K562 (cell line): ENCODE results near the gene GINS1. TPM values are rescaled to one million over a fixed set of nuclear protein-coding genes. Genes with fewer than 3 reads are reported as not detected.

Experiments
- ATAC-seq: fragments of 200-7000 bp; cut with Tn5 transposase; 3 replicates; pipeline ENCODE4 v1.9.1; 2020; ENCODE audit warnings: moderate library complexity
- BruUV-seq: library from RNA; stranded (reverse); fragments of 400-500 nt; replicated peaks from 2 replicates; lab custom pipeline; 2021; lab: Mats Ljungman, UMichigan
- CTCF ChIA-PET: fragments of 300-600 bp; formaldehyde crosslinking; extraction: SDS; loops from one replicate; lab custom pipeline; 2021; ENCODE audit warnings: low intra/inter-chr PET ratio; lab: Yijun Ruan, JAX
- POLR2A ChIA-PET: fragments of 300-600, 350-650 bp; sonication (Branson Sonifier 250); formaldehyde crosslinking; extraction: SDS; loops from one replicate; lab custom pipeline; 2021; ENCODE audit warnings: antibody characterized with exemption, inconsistent platforms; lab: Yijun Ruan, JAX
- DNase-seq, 4 experiments: peaks; one replicate each; pipeline versions ENCODE4 v3.0.0 to v3.0.0-alpha.2; 2011 to 2018; ENCODE audit warnings: low spot score in 3 of 4, mixed read lengths in 3 of 4; ENCODE audit errors: extremely low read depth in 1 of 4
- FAIRE-seq: peaks from 2 replicates; lab custom pipeline; 2011; peaks lifted over from hg19 to GRCh38; lab: Jason Lieb, UNC
- H2AFZ ChIP-seq: 2 replicates; pipeline ENCODE4 v1.6.0; 2011; ENCODE audit warnings: low read depth, low read length, control low read depth, inconsistent platforms
- H3K27ac ChIP-seq: fragments of 200-600 bp; 3 replicates; pipeline ENCODE4 v1.8.0; 2011; ENCODE audit warnings: low read depth, mild to moderate bottlenecking, control low read depth, inconsistent platforms, low read length, moderate library complexity, mixed read lengths; ENCODE audit errors: extremely low read depth
- H3K27me3 ChIP-seq, 2 experiments: fragments of 300-600 bp in 1 of 2; 2 replicates in 1 of 2; 3 replicates in 1 of 2; pipeline versions ENCODE4 v1.6.0 to v1.8.0; 2011; ENCODE audit warnings: inconsistent platforms in 2 of 2, low read length in 2 of 2, mild to moderate bottlenecking in 1 of 2, mixed read lengths in 1 of 2, moderate library complexity in 1 of 2; ENCODE audit not compliant: control insufficient read depth in 2 of 2, insufficient read depth in 2 of 2
- H3K36me3 ChIP-seq: fragments of 300-600 bp; 3 replicates; pipeline ENCODE4 v1.8.0; 2011; ENCODE audit warnings: mild to moderate bottlenecking, low read length, inconsistent platforms; ENCODE audit not compliant: control insufficient read depth, insufficient read depth
- H3K4me1 ChIP-seq, 2 experiments: fragments of 200-600 bp in 1 of 2; replicated peaks in 1 of 2; 2 replicates in 1 of 2; 3 replicates in 1 of 2; pipeline versions ENCODE4 v1.5.1 to v1.8.0; 2011; ENCODE audit warnings: inconsistent platforms in 2 of 2, low read length in 2 of 2, mild to moderate bottlenecking in 1 of 2, mixed read lengths in 1 of 2, moderate library complexity in 1 of 2; ENCODE audit not compliant: control insufficient read depth in 2 of 2, insufficient read depth in 2 of 2
- H3K4me2 ChIP-seq: 2 replicates; pipeline ENCODE4 v1.6.1; 2011; ENCODE audit warnings: low read length, control low read depth, inconsistent platforms, mixed read lengths; ENCODE audit not compliant: insufficient read depth
- H3K4me3 ChIP-seq: fragments of 200-600 bp; sonication (generic), shearing (Covaris generic); 2 replicates; pipeline ENCODE4 v1.5.1; 2016; ENCODE audit warnings: control low read depth, inconsistent platforms
- H3K79me2 ChIP-seq: fragments of 200-600 bp; 3 replicates; pipeline ENCODE4 v1.8.0; 2011; ENCODE audit warnings: low read length, inconsistent platforms; ENCODE audit not compliant: control insufficient read depth, insufficient read depth
- H3K9ac ChIP-seq, 2 experiments: 2 replicates each; pipeline versions ENCODE4 v1.6.0 to v1.6.1; 2011; ENCODE audit warnings: low read depth in 2 of 2, low read length in 2 of 2, control low read depth in 1 of 2, inconsistent platforms in 1 of 2, mild to moderate bottlenecking in 1 of 2, mixed read lengths in 1 of 2; ENCODE audit not compliant: insufficient read depth in 1 of 2
- H3K9me1 ChIP-seq: one replicate; pipeline ENCODE4 v1.6.0; 2011; ENCODE audit warnings: inconsistent platforms, mild to moderate bottlenecking, low read length, moderate library complexity; ENCODE audit not compliant: control insufficient read depth, insufficient read depth
- H3K9me3 ChIP-seq: replicated peaks from 2 replicates; pipeline ENCODE4 v1.5.1; 2011; ENCODE audit warnings: low read depth, low read length, inconsistent platforms; ENCODE audit not compliant: control insufficient read depth, insufficient read depth
- H4K20me1 ChIP-seq: replicated peaks from 2 replicates; pipeline ENCODE4 v1.6.1; 2011; ENCODE audit warnings: low read length, inconsistent platforms, mixed read lengths; ENCODE audit not compliant: control insufficient read depth, insufficient read depth
- CHD2 ChIP-seq: IDR thresholded peaks from 2 replicates; pipeline ENCODE4 v1.6.1; 2011; ENCODE audit warnings: low read depth, low read length
- EHMT2 ChIP-seq: fragments of 450-650 bp; IDR thresholded peaks from 2 replicates; pipeline ENCODE4 v1.6.1; 2018; ENCODE audit warnings: antibody characterized with exemption
- ELK1 ChIP-seq: sonication (generic); formaldehyde crosslinking; IDR thresholded peaks from 2 replicates; pipeline ENCODE4 v1.8.1; 2022; ENCODE audit warnings: missing genetic modification reagents
- EP400 ChIP-seq: fragments of 450-650 bp; IDR thresholded peaks from 2 replicates; pipeline ENCODE4 v1.6.1; 2017; ENCODE audit warnings: antibody characterized with exemption, mild to moderate bottlenecking, moderate library complexity
- EZH2 ChIP-seq: IDR thresholded peaks from 2 replicates; pipeline ENCODE4 v1.6.1; 2012; ENCODE audit warnings: low read depth, mild to moderate bottlenecking, inconsistent platforms, low read length, borderline replicate concordance
- PKNOX1 ChIP-seq: fragments of 450-650 bp; IDR thresholded peaks from 2 replicates; pipeline ENCODE4 v1.6.1; 2016
- POLR2AphosphoS5 ChIP-seq: IDR thresholded peaks from 2 replicates; pipeline ENCODE4 v1.6.1; 2011; ENCODE audit warnings: mild to moderate bottlenecking, low read depth, low read length, moderate library complexity; ENCODE audit not compliant: control insufficient read depth, insufficient read depth
- RBBP5 ChIP-seq: fragments of 200-600 bp; sonication (generic); IDR thresholded peaks from 2 replicates; pipeline ENCODE4 v1.6.1; 2012; ENCODE audit warnings: borderline replicate concordance, mild to moderate bottlenecking, low read length, control low read depth, inconsistent platforms; ENCODE audit not compliant: insufficient read depth, poor library complexity, severe bottlenecking
- RBM17 ChIP-seq: fragments of 200-400 bp; formaldehyde crosslinking; IDR thresholded peaks from 2 replicates; pipeline ENCODE4 v1.6.1; 2017; ENCODE audit warnings: low read depth, mild to moderate bottlenecking, low read length, borderline replicate concordance
- RREB1 ChIP-seq: fragments of 250-450 bp; sonication (Bioruptor Pico); IDR thresholded peaks from 2 replicates; pipeline ENCODE4 v1.4.0; 2020
- ZFP36 ChIP-seq: fragments of 150-350 bp; IDR thresholded peaks from 2 replicates; pipeline ENCODE4 v1.6.1; 2018; ENCODE audit warnings: low read length, low read depth; ENCODE audit not compliant: partially characterized antibody
- ZNF77 ChIP-seq: fragments of 250-450 bp; sonication (Bioruptor Pico); IDR thresholded peaks from 2 replicates; pipeline ENCODE4 v1.5.0; 2020
- WGBS: fragments of 100-300 bp; shearing (Covaris generic); methylation state at CpG from one replicate; pipeline ENCODE4 v1.1.6; 2016; ENCODE audit warnings: low coverage, mixed read lengths; ENCODE audit not compliant: insufficient coverage; ENCODE audit errors: missing lambda C conversion rate; 5-methylcytosine and 5-hydroxymethylcytosine counted together
- in situ Hi-C: fragments of 300-500 bp; cut with MboI; formaldehyde crosslinking; loops from 4 replicates; pipeline ENCODE4 v1.15.0; 2018; ENCODE audit warnings: inconsistent platforms, mixed read lengths
- intact Hi-C: fragments of 100-400 bp; cut with micrococcal nuclease; formaldehyde crosslinking; loops from 2 replicates; pipeline ENCODE4 v1.14.2; 2022
- polyA plus RNA-seq, 8 experiments: library from polyadenylated mRNA; depleted of rRNA in 4 of 8; stranded (reverse) in 5 of 8; unstranded in 3 of 8; fragments of >200 nt; fragmentation: Nextera tagmentation in 2 of 8; fragmentation: Illumina TruSeq in 1 of 8; extraction: Ambion mirVana in 2 of 8; extraction: Trizol in 1 of 8; gene quantifications; 2 replicates each; pipeline versions ENCODE4 v1.2.1 to v1.2.3, GENCODE V29; 2011 to 2014; ENCODE audit warnings: inconsistent platforms in 1 of 8, missing spikeins in 1 of 8
- total RNA-seq, 7 experiments: library from RNA; depleted of rRNA in 6 of 7; stranded (reverse); fragments of >200 nt in 6 of 7; fragmentation: Illumina TruSeq in 2 of 7; extraction: Trizol in 2 of 7; gene quantifications; 2 replicates each; pipeline versions ENCODE4 v1.2.1 to v1.2.3, GENCODE V29; 2011 to 2021; ENCODE audit warnings: low replicate concordance in 1 of 7
- TF ChIP-seq, protein P1 (sequence below): fragments of 450-650 bp; formaldehyde crosslinking; conservative IDR thresholded peaks from 2 replicates; pipeline ENCODE4 v1.4.0; 2022; ENCODE audit warnings: mild to moderate bottlenecking, missing genetic modification characterization

GINS1 gene
- total and polyA plus RNA-seq, 9 of the 15 experiments (the other 6 are each of a cell fraction or from before 2014, with no cell fraction given) = 13.1 to 31.8 (median 24.1) TPM

- Histone ChIP-seq H3K27me3 (peaks cover 0 to 27% of the 10 kb centered on the region in 2 experiments), H4K20me1 (no peaks in the 10 kb centered on the region), H3K27ac (no peak overlapping the region), H3K4me3 (no peak overlapping the region), H2AFZ (no peak overlapping the region), H3K9me1 (no peaks in the 10 kb centered on the region), H3K79me2 (no peaks in the 10 kb centered on the region), H3K9ac (no peak overlapping the region), H3K36me3 (no peaks in the 10 kb centered on the region), H3K4me1 (no peaks in the 10 kb centered on the region), H3K9me3 (no peaks in the 10 kb centered on the region), H3K4me2 (no peak overlapping the region)
- ChIA-PET CTCF (no interaction called here), POLR2A (no interaction called here)
- no peak for ATAC-seq
- WGBS = 0% methylated on average over 12 of the region's 12 CpGs
- DNase-seq = no peak
- in situ Hi-C loops = no loop called here
- TF ChIP-seq EP400 = no peak
- TF ChIP-seq ZFP36 = no peak
- TF ChIP-seq RBM17 = no peak
- no peak for TF ChIP-seq EZH2
- TF ChIP-seq, protein P1, sequence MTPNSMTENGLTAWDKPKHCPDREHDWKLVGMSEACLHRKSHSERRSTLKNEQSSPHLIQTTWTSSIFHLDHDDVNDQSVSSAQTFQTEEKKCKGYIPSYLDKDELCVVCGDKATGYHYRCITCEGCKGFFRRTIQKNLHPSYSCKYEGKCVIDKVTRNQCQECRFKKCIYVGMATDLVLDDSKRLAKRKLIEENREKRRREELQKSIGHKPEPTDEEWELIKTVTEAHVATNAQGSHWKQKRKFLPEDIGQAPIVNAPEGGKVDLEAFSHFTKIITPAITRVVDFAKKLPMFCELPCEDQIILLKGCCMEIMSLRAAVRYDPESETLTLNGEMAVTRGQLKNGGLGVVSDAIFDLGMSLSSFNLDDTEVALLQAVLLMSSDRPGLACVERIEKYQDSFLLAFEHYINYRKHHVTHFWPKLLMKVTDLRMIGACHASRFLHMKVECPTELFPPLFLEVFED (CRISPR knock-in tag) = no peak
- no peak for TF ChIP-seq ELK1 (CRISPR knock-in tag)
- TF ChIP-seq RREB1 (CRISPR knock-in tag) = no peak
- TF ChIP-seq CHD2 = no peak
- TF ChIP-seq EHMT2 = no peak
- TF ChIP-seq ZNF77 (CRISPR knock-in tag) = no peak
- TF ChIP-seq POLR2AphosphoS5 = no peak
- no peak for TF ChIP-seq PKNOX1
- TF ChIP-seq RBBP5 = no peak
- intact Hi-C loops = no loop called here
- no peak for FAIRE-seq
- BruUV-seq = no TSS peak
These were observed 77.5 kb downstream of the GINS1 start for GRCh38 chr20:25484911-25485511.
